NCI-H1417 treated with DMSO at 0.1 percent for 48 hours (cell line): ENCODE measurements around the gene ABCB4.
"Not testable (repeated sequence)": the region's sequence is repeated elsewhere in the genome, so short reads cannot be mapped to it uniquely, and the experiment has no call there.

Experiments
- DNase-seq: peaks from one replicate; lab custom pipeline; 2025; lab: John Stamatoyannopoulos, UW

ABCB4 gene

GRCh38 chr7:87476179-87476557 is 688 bp upstream of the ABCB4 start:
- DNase-seq: no peak

- DNase-seq: no peak
These were observed 734 bp downstream of the ABCB4 start for GRCh38 chr7:87474533-87475358.

GRCh38 chr7:87473986-87474385 is 1.5 kb downstream of the ABCB4 start:
- DNase-seq: no peak

GRCh38 chr7:87473192-87473591 is 2.3 kb downstream of the ABCB4 start:
- no peak for DNase-seq

GRCh38 chr7:87471473-87471872 is 4.0 kb downstream of the ABCB4 start:
- no peak for DNase-seq

- DNase-seq: not testable (repeated sequence)
These were observed 6.3 kb downstream of the ABCB4 start for GRCh38 chr7:87469204-87469603.

- DNase-seq: not testable (repeated sequence)
These were observed 10.0 kb downstream of the ABCB4 start for GRCh38 chr7:87465534-87465880.

GRCh38 chr7:87464830-87465533 is 10.5 kb downstream of the ABCB4 start:
- DNase-seq: peak; percentile 44

- no peak for DNase-seq
These were observed 11.5 kb downstream of the ABCB4 start for GRCh38 chr7:87463982-87464381.

GRCh38 chr7:87460444-87460843 is 15.0 kb downstream of the ABCB4 start:
- DNase-seq: not testable (repeated sequence)

GRCh38 chr7:87459941-87460340 is 15.5 kb downstream of the ABCB4 start:
- DNase-seq: no peak

GRCh38 chr7:87458148-87458547 is 17.3 kb downstream of the ABCB4 start:
- no peak for DNase-seq

- DNase-seq: no peak
These were observed 19.2 kb downstream of the ABCB4 start for GRCh38 chr7:87456247-87456646.

GRCh38 chr7:87452279-87452678 is 23.2 kb downstream of the ABCB4 start:
- no peak for DNase-seq

GRCh38 chr7:87451187-87451586 is 24.3 kb downstream of the ABCB4 start:
- no peak for DNase-seq

- DNase-seq: no peak
These were observed 24.8 kb downstream of the ABCB4 start for GRCh38 chr7:87450706-87451105.

GRCh38 chr7:87448388-87448787 is 27.1 kb downstream of the ABCB4 start:
- DNase-seq: peak; percentile 54

- DNase-seq: no peak
These were observed 28.3 kb downstream of the ABCB4 start for GRCh38 chr7:87447116-87447635.

GRCh38 chr7:87445897-87446296 is 29.6 kb downstream of the ABCB4 start:
- no peak for DNase-seq

GRCh38 chr7:87435546-87435945 is 39.9 kb downstream of the ABCB4 start:
- DNase-seq: no peak

- DNase-seq: no peak
These were observed 42.9 kb downstream of the ABCB4 start for GRCh38 chr7:87432536-87432935.

GRCh38 chr7:87427288-87427687 is 48.2 kb downstream of the ABCB4 start:
- no peak for DNase-seq

GRCh38 chr7:87426160-87426559 is 49.3 kb downstream of the ABCB4 start:
- no peak for DNase-seq
